Endothelial cell of umbilical vein (primary cell): ENCODE measurements around the gene LDLRAD4. TPM values are rescaled to one million over a fixed set of nuclear protein-coding genes. Genes with fewer than 3 reads are reported as not detected.

Source experiments
- BruUV-seq: library from RNA; stranded (reverse); fragments of 400-500 nt; replicated peaks from 2 replicates; lab custom pipeline; 2021; lab: Mats Ljungman, UMichigan
- CTCF ChIA-PET: fragments of 300-600, 350-600 bp; sonication (Branson Sonifier 250); formaldehyde crosslinking; loops from one replicate; lab custom pipeline; 2021; ENCODE audit warnings: antibody characterized with exemption, inconsistent platforms; lab: Charles Lee
- POLR2A ChIA-PET: fragments of 300-600, 350-600 bp; sonication (Branson Sonifier 250); formaldehyde crosslinking; loops from one replicate; lab custom pipeline; 2021; ENCODE audit warnings: antibody characterized with exemption, inconsistent platforms; lab: Charles Lee
- DNase-seq: peaks from one replicate; pipeline ENCODE4 v3.0.0-alpha.2; 2011; ENCODE audit warnings: low read depth, low spot score
- FAIRE-seq: peaks from 2 replicates; lab custom pipeline; 2011; peaks lifted over from hg19 to GRCh38; lab: Jason Lieb, UNC
- H2AFZ ChIP-seq: 2 replicates; pipeline ENCODE4 v1.6.0; 2012; ENCODE audit warnings: low read depth, low read length, control low read depth, inconsistent platforms
- H3K27ac ChIP-seq: 2 replicates; pipeline ENCODE4 v1.5.1; 2011; ENCODE audit warnings: low read depth, mild to moderate bottlenecking, control low read depth, low read length, moderate library complexity; ENCODE audit not compliant: insufficient read depth
- H3K27me3 ChIP-seq, 2 experiments: 2 replicates each; pipeline versions ENCODE4 v1.6.0 to v1.6.1; 2011; ENCODE audit warnings: low read length in 2 of 2, mixed read lengths in 1 of 2; ENCODE audit not compliant: control insufficient read depth in 2 of 2, insufficient read depth in 2 of 2
- H3K36me3 ChIP-seq, 2 experiments: 2 replicates in 1 of 2; 3 replicates in 1 of 2; pipeline ENCODE4 v1.5.1; 2011; ENCODE audit warnings: low read length in 2 of 2, mild to moderate bottlenecking in 1 of 2, moderate library complexity in 1 of 2; ENCODE audit not compliant: control insufficient read depth in 2 of 2, insufficient read depth in 2 of 2; ENCODE audit errors: extremely low read depth in 1 of 2
- H3K4me1 ChIP-seq: 3 replicates; pipeline ENCODE4 v1.5.1; 2011; ENCODE audit warnings: mild to moderate bottlenecking, low read length; ENCODE audit not compliant: control insufficient read depth, insufficient read depth; ENCODE audit errors: extremely low read depth
- H3K4me2 ChIP-seq: 2 replicates; pipeline ENCODE4 v1.6.1; 2011; ENCODE audit warnings: low read length, control low read depth, mixed read lengths; ENCODE audit not compliant: insufficient read depth
- H3K4me3 ChIP-seq, 3 experiments: fragments of 200-600 bp in 1 of 3; sonication (generic), shearing (Covaris generic) in 1 of 3; replicated peaks in 1 of 3; 2 replicates each; pipeline ENCODE4 v1.5.1; 2011 to 2016; ENCODE audit warnings: control low read depth in 3 of 3, low read length in 3 of 3, mild to moderate bottlenecking in 2 of 3, inconsistent platforms in 1 of 3, low read depth in 1 of 3, moderate library complexity in 1 of 3; ENCODE audit not compliant: insufficient read depth in 1 of 3
- H3K79me2 ChIP-seq: 2 replicates; pipeline ENCODE4 v1.6.0; 2012; ENCODE audit warnings: low read length, inconsistent platforms; ENCODE audit not compliant: control insufficient read depth, insufficient read depth
- H3K9ac ChIP-seq: replicated peaks from 2 replicates; pipeline ENCODE3; 2011; ENCODE audit warnings: low read length, control low read depth; ENCODE audit not compliant: insufficient read depth; ENCODE audit errors: extremely low read depth
- H3K9me1 ChIP-seq: replicated peaks from 3 replicates; pipeline ENCODE4 v1.6.0; 2011; ENCODE audit warnings: mild to moderate bottlenecking, low read length; ENCODE audit not compliant: control insufficient read depth, insufficient read depth; ENCODE audit errors: extremely low read depth
- H3K9me3 ChIP-seq: replicated peaks from 2 replicates; pipeline ENCODE4 v1.5.1; 2012; ENCODE audit warnings: low read length, inconsistent platforms; ENCODE audit not compliant: control insufficient read depth, insufficient read depth
- H4K20me1 ChIP-seq: replicated peaks from 2 replicates; pipeline ENCODE3; 2011; ENCODE audit warnings: mild to moderate bottlenecking, low read length; ENCODE audit not compliant: control insufficient read depth, insufficient read depth; ENCODE audit errors: extremely low read depth
- CTCF ChIP-seq, 2 donors: IDR thresholded peaks; 1 replicate in 1 of 2; 2 replicates in 1 of 2; pipeline ENCODE4 v1.5.1; 2011; ENCODE audit warnings: low read length in 2 of 2, mild to moderate bottlenecking in 2 of 2, moderate library complexity in 2 of 2, control low read depth in 1 of 2, inconsistent platforms in 1 of 2, low read depth in 1 of 2; ENCODE audit not compliant: insufficient read depth in 1 of 2; ENCODE audit errors: extremely low read depth in 1 of 2
- EZH2 ChIP-seq: IDR thresholded peaks from 2 replicates; pipeline ENCODE4 v1.6.1; 2012; ENCODE audit warnings: borderline replicate concordance, low read depth, mild to moderate bottlenecking, moderate library complexity, low read length, inconsistent platforms; ENCODE audit not compliant: severe bottlenecking
- FOS ChIP-seq: IDR thresholded peaks from 2 replicates; pipeline ENCODE4 v1.6.1; 2011; ENCODE audit warnings: mild to moderate bottlenecking, low read length, moderate library complexity, borderline replicate concordance; ENCODE audit not compliant: insufficient read depth
- GATA2 ChIP-seq: IDR thresholded peaks from 2 replicates; pipeline ENCODE4 v1.7.0; 2011; ENCODE audit warnings: low read depth, mild to moderate bottlenecking, moderate library complexity, mixed read lengths, low read length; ENCODE audit not compliant: insufficient read length, insufficient read depth
- JUN ChIP-seq: IDR thresholded peaks from 2 replicates; pipeline ENCODE4 v1.6.1; 2011; ENCODE audit warnings: borderline replicate concordance, low read depth; ENCODE audit not compliant: insufficient read length, insufficient read depth
- MAX ChIP-seq: IDR thresholded peaks from 2 replicates; pipeline ENCODE4 v1.6.1; 2011; ENCODE audit not compliant: insufficient read depth, insufficient read length
- MYC ChIP-seq: IDR thresholded peaks from one replicate; pipeline ENCODE4 v1.6.1; 2011; ENCODE audit warnings: mild to moderate bottlenecking, low read depth, low read length
- POLR2A ChIP-seq: IDR thresholded peaks from 2 replicates; pipeline ENCODE4 v1.6.1; 2012; ENCODE audit warnings: low read depth, mild to moderate bottlenecking, control low read depth, low read length
- POLR2AphosphoS5 ChIP-seq: IDR thresholded peaks from 2 replicates; pipeline ENCODE4 v1.6.1; 2012; ENCODE audit warnings: low read depth, mild to moderate bottlenecking, control low read depth, low read length, moderate library complexity; ENCODE audit not compliant: insufficient read depth
- dilution Hi-C: fragments of 300-500 bp; cut with MboI; formaldehyde crosslinking; loops from one replicate; pipeline ENCODE4 v1.15.0; 2019; ENCODE audit warnings: low sequenced_read_pairs; ENCODE audit not compliant: extremely low pct_ligation_motif_present
- intact Hi-C: fragments of 100-400 bp; cut with micrococcal nuclease; formaldehyde crosslinking; loops from one replicate; pipeline ENCODE4 v1.10.0; 2022
- polyA plus RNA-seq, 4 experiments: library from polyadenylated mRNA; depleted of rRNA in 3 of 4; stranded (reverse) in 3 of 4; unstranded in 1 of 4; fragments of >200 nt; gene quantifications; 2 replicates each; pipeline versions ENCODE4 v1.2.1 to v1.2.3, GENCODE V29; 2011 to 2012; ENCODE audit warnings: missing spikeins in 1 of 4
- total RNA-seq: library from RNA; stranded (reverse); gene quantifications from 2 replicates; pipeline ENCODE4 v1.2.3, GENCODE V29; 2021

Gene LDLRAD4
- total and polyA plus RNA-seq, 2 donors (not counting 3 experiments of a cell fraction or from before 2014, with no cell fraction given) = 5.2 to 6.5 TPM

- H4K20me1 ChIP-seq = no peaks in the 10 kb centered on the region
- no peak overlapping the region for H3K9ac ChIP-seq
- BruUV-seq = no TSS peak
- H3K4me3 ChIP-seq = no peak overlapping the region
- FAIRE-seq (no peak), DNase-seq (no peak)
- CTCF ChIA-PET = no interaction called here
- TF ChIP-seq JUN (no peak), POLR2AphosphoS5 (no peak), FOS (no peak), GATA2 (no peak), POLR2A (no peak), MAX (no peak), CTCF (IDR thresholded peaks at IDR 0.05; ENCODE audit: extremely low read depth in 1 of 2, insufficient read depth in 1 of 2, low read depth in 1 of 2, low read length in 2 of 2) (no peak), MYC (no peak), EZH2 (no peak)
- dilution Hi-C loops (no loop called here), intact Hi-C loops (no loop called here)
- H3K27me3 ChIP-seq = peaks cover 0 to 2% of the 10 kb centered on the region in 2 experiments
- no peaks in the 10 kb centered on the region for H3K9me1 ChIP-seq
- H3K9me3 ChIP-seq = no peaks in the 10 kb centered on the region
- no peak overlapping the region for H2AFZ ChIP-seq
- POLR2A ChIA-PET = no interaction called here
- H3K79me2 ChIP-seq = no peaks in the 10 kb centered on the region
- H3K4me1 ChIP-seq = no peaks in the 10 kb centered on the region
- H3K27ac ChIP-seq = no peak overlapping the region
- no peak overlapping the region for H3K4me2 ChIP-seq
- no peaks in the 10 kb centered on the region for H3K36me3 ChIP-seq
These were observed 77.3 kb downstream of the LDLRAD4 start for GRCh38 chr18:13295894-13296293.
